T-helper 2 cell treated with Interferon-gamma antibody and Interleukin-4, amounts not matched to agents 5 μg/mL and 100 μg/mL, for 36 hours (primary cell): Measurements from ENCODE around the gene PYGB.

ENCODE experiments used
- DNase-seq: peaks from one replicate; pipeline ENCODE4 v3.0.0; 2021; ENCODE audit warnings: low spot score
- H3K27ac Mint-ChIP-seq: one replicate; pipeline ENCODE4 v1.8.0; 2021; ENCODE audit warnings: mild to moderate bottlenecking, mixed read lengths
- H3K27me3 Mint-ChIP-seq: one replicate; pipeline ENCODE4 v1.8.0; 2021; ENCODE audit warnings: low read depth, mixed read lengths
- H3K36me3 Mint-ChIP-seq: one replicate; pipeline ENCODE4 v1.8.0; 2021; ENCODE audit warnings: low read depth, mixed read lengths
- H3K4me1 Mint-ChIP-seq: one replicate; pipeline ENCODE4 v1.8.0; 2021; ENCODE audit warnings: low read depth, mixed read lengths
- H3K4me3 Mint-ChIP-seq: one replicate; pipeline ENCODE4 v1.8.0; 2022; ENCODE audit warnings: mild to moderate bottlenecking, moderate library complexity, mixed read lengths
- H3K9me3 Mint-ChIP-seq: one replicate; pipeline ENCODE4 v1.8.0; 2021; ENCODE audit warnings: mixed read lengths

PYGB gene

GRCh38 chr20:25280051-25280573 lies 32.2 kb downstream of the PYGB start:
- H3K9me3 Mint-ChIP-seq, result no peaks in the 10 kb centered on the region
- DNase-seq, result no peak
- no peak overlapping the region for H3K4me3 Mint-ChIP-seq
- H3K27me3 Mint-ChIP-seq, result no peaks in the 10 kb centered on the region
- H3K27ac Mint-ChIP-seq, result no peak overlapping the region
- H3K36me3 Mint-ChIP-seq, result peaks cover 10% of the 10 kb centered on the region
- H3K4me1 Mint-ChIP-seq, result no peaks in the 10 kb centered on the region

GRCh38 chr20:25280574-25281535 lies 33.0 kb downstream of the PYGB start:
- Mint-ChIP-seq H3K4me3 (no peak overlapping the region), H3K4me1 (no peaks in the 10 kb centered on the region), H3K27me3 (no peaks in the 10 kb centered on the region), H3K9me3 (no peaks in the 10 kb centered on the region), H3K36me3 (peaks cover 16% of the 10 kb centered on the region), H3K27ac (no peak overlapping the region)
- no peak for DNase-seq

DNA sequence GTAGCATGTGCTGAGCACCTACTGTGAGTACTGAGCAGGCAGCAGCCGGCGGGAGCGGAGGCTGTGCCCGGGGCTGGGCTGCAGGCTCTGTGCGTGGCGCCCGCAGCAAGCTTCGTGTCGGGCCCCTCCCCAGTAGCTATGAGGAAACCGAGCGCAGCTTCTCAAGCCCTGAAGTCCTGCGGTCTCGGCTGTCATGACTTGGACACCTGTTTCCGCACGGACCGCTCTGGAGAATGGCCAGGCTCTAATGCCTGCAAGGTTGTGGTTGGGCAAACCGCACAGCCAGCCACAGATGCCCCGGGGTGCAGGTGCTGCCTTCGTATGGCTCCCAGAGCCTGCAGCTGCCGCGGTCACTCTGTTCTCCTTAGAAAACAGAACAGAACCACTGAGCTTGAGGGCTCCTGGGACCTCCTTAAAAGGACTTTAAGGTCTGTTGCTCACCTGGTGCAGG lies 33.7 kb downstream of the PYGB start:
- no peak overlapping the region for H3K27ac Mint-ChIP-seq
- no peaks in the 10 kb centered on the region for H3K27me3 Mint-ChIP-seq
- no peaks in the 10 kb centered on the region for H3K4me1 Mint-ChIP-seq
- no peak overlapping the region for H3K4me3 Mint-ChIP-seq
- no peak for DNase-seq
- H3K9me3 Mint-ChIP-seq, result no peaks in the 10 kb centered on the region
- peaks cover 19% of the 10 kb centered on the region for H3K36me3 Mint-ChIP-seq

DNA sequence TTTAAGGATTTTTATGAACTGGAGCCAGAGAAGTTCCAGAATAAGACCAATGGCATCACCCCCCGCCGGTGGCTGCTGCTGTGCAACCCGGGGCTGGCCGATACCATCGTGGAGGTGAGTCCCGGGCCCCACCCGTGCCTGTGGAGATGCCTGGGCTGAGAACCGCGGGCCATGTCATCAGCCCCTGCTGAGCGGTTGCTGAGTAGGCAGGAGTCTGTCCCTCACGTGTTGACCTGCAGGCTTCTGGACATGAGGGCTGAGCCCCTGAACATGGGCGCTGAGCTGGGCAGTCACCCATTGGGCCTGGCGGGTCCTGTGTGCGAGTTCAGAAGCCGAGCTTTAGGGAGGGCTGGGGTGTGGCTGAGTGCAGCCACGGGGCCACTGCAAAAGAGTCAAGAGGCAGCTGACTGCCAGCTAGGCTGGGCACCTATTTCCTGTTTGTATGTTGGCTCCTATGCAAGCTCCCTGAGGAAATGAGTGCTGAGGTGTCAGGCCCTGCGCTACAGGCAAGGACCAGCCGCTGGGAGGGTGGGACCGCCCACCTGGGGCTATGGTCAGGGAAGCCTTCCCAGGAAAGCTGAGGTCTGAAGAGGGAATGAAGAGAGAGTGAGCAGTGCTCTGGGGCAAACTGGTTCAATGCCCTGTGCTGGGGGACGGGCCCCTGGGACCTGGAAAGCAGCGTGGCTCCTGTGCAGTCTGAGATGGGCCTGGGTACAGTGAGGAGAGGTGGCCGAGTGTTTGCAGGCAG lies 34.3 kb downstream of the PYGB start:
- H3K4me3 Mint-ChIP-seq, result no peak overlapping the region
- H3K27me3 Mint-ChIP-seq, result no peaks in the 10 kb centered on the region

GRCh38 chr20:25282796-25283195 lies 34.9 kb downstream of the PYGB start:
- Mint-ChIP-seq H3K4me1 (no peaks in the 10 kb centered on the region), H3K27ac (no peak overlapping the region), H3K9me3 (no peaks in the 10 kb centered on the region), H3K27me3 (no peaks in the 10 kb centered on the region), H3K4me3 (no peak overlapping the region), H3K36me3 (peaks cover 23% of the 10 kb centered on the region)
- DNase-seq, result no peak

More for the DNA sequence above, 34.3 kb downstream of the PYGB start:
- Mint-ChIP-seq H3K36me3 (peaks cover 21% of the 10 kb centered on the region), H3K4me1 (no peaks in the 10 kb centered on the region), H3K27ac (no peak overlapping the region), H3K9me3 (no peaks in the 10 kb centered on the region)
- DNase-seq, result no peak

- no peaks in the 10 kb centered on the region for H3K9me3 Mint-ChIP-seq
- H3K27me3 Mint-ChIP-seq, result no peaks in the 10 kb centered on the region
- H3K4me1 Mint-ChIP-seq, result no peaks in the 10 kb centered on the region
- no peak overlapping the region for H3K4me3 Mint-ChIP-seq
- H3K27ac Mint-ChIP-seq, result peak overlapping the region; percentile 60
- peaks cover 23% of the 10 kb centered on the region for H3K36me3 Mint-ChIP-seq
- DNase-seq, result no peak
Observed at GRCh38 chr20:25283221-25283951, 35.5 kb downstream of the PYGB start.

GRCh38 chr20:25284131-25284601 lies 36.3 kb downstream of the PYGB start:
- Mint-ChIP-seq H3K4me3 (no peak overlapping the region), H3K27ac (no peak overlapping the region), H3K27me3 (no peaks in the 10 kb centered on the region), H3K4me1 (no peaks in the 10 kb centered on the region), H3K36me3 (peaks cover 23% of the 10 kb centered on the region), H3K9me3 (no peaks in the 10 kb centered on the region)
- DNase-seq, result no peak

GRCh38 chr20:25285091-25285647 lies 37.3 kb downstream of the PYGB start:
- DNase-seq, result no peak
- H3K27ac Mint-ChIP-seq, result no peak overlapping the region
- no peaks in the 10 kb centered on the region for H3K9me3 Mint-ChIP-seq
- H3K4me3 Mint-ChIP-seq, result no peak overlapping the region
- no peaks in the 10 kb centered on the region for H3K27me3 Mint-ChIP-seq
- H3K36me3 Mint-ChIP-seq, result peaks cover 23% of the 10 kb centered on the region
- no peaks in the 10 kb centered on the region for H3K4me1 Mint-ChIP-seq

DNA sequence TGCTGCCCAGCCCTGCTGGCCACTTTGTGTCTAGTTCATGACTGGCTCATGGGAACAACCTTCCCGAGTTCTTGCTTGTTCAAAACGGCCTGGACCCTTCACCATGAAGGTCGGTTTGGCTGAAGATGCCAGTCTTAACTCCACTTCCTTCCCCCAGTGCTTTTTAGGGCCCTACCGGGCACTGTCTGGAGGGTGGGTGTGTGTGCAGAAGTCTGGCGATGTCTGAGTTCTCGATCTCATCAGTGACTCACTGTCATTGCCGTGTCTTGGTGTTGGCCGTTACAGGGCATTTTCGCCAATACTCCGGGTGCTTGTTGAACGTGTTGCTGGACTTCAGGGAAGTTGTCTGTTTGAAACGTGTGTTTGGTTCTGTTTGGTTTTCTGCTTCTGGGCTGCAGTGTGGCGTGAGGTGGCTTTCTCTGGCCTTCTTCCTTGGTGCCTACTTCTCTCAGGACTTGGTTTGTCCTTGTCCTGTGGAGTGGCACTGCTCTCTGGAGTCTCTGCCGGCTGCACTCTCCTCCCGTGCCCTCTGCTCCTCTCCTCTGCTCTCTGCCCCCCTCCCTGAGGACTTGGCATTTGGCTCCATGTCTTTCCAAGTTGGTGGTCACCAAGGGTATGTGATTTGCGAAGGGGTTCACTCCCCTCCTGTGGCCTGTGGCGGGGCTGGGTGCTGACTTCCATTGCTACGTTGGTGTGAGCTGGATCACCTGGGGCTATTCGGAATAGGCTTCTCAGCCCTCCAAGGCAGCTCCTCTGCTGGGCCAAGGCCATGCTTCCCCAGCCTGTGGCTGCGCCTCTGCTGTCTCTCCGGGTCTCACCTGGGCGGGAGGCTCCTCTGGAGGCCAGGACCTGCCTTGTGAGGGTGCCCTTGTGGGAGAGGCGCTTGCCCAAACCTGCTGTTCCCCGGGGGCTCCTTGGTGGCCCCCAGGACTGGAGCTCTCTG lies 38.2 kb downstream of the PYGB start:
- peaks cover 23% of the 10 kb centered on the region for H3K36me3 Mint-ChIP-seq
- no peaks in the 10 kb centered on the region for H3K27me3 Mint-ChIP-seq

GRCh38 chr20:25286917-25287316 lies 39.0 kb downstream of the PYGB start:
- no peak overlapping the region for H3K27ac Mint-ChIP-seq
- no peaks in the 10 kb centered on the region for H3K4me1 Mint-ChIP-seq
- H3K4me3 Mint-ChIP-seq, result no peak overlapping the region
- no peak for DNase-seq
- peaks cover 23% of the 10 kb centered on the region for H3K36me3 Mint-ChIP-seq
- no peaks in the 10 kb centered on the region for H3K9me3 Mint-ChIP-seq
- H3K27me3 Mint-ChIP-seq, result no peaks in the 10 kb centered on the region

More for the DNA sequence above, 38.2 kb downstream of the PYGB start:
- H3K9me3 Mint-ChIP-seq, result no peaks in the 10 kb centered on the region
- no peak overlapping the region for H3K27ac Mint-ChIP-seq
- no peak for DNase-seq
- no peak overlapping the region for H3K4me3 Mint-ChIP-seq
- no peaks in the 10 kb centered on the region for H3K4me1 Mint-ChIP-seq

DNA sequence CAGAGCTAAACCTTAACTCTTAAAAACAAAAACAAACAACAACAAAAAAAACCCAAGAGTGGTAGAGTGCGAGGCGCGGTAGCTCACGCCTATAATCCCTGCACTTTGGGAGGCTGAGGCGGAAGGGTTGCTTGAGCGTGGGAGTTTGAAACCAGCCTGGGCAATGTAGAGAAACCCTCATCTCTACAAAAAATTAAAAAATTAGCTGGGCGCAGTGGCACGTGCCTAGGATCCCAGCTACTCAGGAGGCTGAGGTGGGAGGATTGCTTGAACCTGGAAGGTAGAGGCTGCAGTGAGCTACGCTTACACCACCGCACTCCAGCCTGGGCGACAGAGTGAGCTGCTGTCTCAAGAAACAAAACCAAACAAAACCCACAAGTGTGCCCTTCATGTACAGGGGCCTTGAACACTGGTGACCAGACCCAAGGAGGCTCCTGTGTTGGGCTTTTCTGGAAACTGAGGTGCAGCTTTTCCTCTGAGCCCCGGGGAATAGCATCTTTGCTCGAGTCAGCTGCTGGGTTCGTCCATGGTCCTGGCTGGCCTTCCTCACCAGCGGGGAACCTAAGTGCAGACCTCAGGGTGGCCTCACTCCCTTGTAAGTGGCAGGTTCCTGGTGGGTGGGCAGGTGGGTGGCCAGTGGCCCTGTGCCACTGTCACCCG lies 39.9 kb downstream of the PYGB start:
- Mint-ChIP-seq H3K4me3 (no peak overlapping the region), H3K4me1 (no peaks in the 10 kb centered on the region), H3K27me3 (no peaks in the 10 kb centered on the region), H3K27ac (no peak overlapping the region), H3K36me3 (peaks cover 18% of the 10 kb centered on the region), H3K9me3 (no peaks in the 10 kb centered on the region)
- no peak for DNase-seq
